EL (cell line): Measurements from ENCODE around the gene HMGN2.
A peak's percentile ranks its signal among the peaks of the same experiment; 100 is the strongest.
"Not testable (repeated sequence)": the region's sequence is repeated elsewhere in the genome, so short reads cannot be mapped to it uniquely, and the experiment has no call there.

Source experiments
- DNase-seq: peaks from one replicate; pipeline ENCODE4 v3.0.0-alpha.2; 2016

The HMGN2 gene

DNA sequence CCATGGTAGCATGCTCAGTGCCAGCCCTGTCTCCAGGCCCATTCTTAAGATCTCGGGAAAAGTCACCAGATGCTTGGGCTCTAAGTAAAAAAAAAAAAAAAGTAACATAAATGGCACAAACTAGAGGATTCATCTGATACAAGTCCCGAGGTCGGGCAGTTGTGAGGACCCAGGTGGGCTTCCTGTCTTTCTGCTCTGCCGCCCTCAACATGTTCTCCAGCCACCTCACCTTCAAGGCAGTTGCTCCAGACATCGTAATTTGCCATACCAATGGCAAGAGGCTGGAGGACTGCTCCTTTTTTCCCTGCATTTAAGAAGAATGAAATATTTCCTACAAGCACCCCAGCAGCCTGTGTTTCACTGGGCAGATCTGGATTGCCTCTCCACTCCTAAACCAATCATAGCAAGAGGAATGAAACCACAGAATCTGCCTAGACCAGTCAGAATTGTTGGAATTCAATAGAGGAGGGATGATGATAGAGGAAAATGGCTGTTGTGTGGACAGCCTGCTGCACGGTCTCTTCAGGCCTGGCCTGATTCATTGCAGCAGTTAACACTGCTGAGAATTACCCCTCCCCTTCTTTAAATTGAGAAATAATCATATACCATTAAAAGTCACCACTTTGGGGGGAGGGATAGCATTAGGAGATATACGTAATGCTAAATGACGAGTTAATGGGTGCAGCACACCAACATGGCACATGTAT, 5.4 kb downstream of the HMGN2 start:
- peak; percentile 54 for DNase-seq

DNA sequence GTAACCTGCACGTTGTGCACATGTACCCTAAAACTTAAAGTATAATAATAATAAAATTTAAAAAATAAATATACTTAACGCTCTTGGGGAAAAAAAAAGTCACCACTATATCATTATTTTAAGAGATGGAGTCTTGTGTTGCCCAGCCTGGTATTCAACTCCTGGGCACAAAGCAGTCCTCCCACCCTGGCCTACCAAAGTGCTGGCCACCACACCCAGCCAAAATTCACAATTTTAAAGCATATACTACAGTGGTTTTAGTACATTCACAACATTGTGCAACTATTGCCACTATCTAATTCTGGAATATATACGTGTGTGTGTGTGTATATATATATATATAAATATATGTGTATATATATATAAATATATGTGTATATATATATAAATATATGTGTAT, 5.9 kb downstream of the HMGN2 start:
- DNase-seq = no peak

DNA sequence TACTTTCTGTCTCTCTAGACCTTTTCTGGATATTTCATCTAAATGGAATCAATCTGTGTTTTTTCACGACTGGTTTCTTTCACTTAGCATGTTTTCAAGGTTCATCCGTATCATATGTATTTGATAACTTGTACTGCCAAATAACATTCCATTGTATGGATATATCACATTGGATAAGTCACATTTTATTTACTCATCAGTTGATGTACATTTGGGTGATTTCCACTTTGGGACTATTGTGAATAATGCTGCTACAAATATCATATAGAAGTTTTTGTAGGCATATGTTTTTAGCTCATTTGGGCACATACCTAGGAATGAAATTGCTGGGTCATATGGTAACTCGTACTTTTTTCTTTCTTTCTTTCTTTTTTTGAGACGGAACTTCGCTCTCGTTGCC, 6.7 kb downstream of the HMGN2 start:
- DNase-seq = no peak

DNA sequence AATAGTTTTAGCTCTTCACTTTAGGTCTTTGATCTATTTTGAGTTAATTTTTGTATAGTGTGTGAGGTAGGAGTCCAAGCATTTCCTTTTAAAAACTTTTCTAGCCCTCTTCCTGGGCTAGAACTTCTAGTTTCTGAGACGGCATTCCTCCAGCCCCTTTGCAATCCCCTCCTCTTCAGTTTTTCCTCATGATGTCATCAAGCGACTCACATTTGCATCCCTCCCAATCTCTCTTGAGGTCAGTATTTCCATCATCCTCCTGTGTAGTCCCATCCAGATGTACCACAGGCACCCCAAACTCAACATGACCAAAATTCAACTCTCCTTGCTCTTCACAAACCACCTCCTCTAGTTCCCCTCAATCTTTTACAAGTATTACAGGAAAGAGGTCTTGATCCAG, 10.7 kb downstream of the HMGN2 start:
- DNase-seq = peak; percentile 71

DNA sequence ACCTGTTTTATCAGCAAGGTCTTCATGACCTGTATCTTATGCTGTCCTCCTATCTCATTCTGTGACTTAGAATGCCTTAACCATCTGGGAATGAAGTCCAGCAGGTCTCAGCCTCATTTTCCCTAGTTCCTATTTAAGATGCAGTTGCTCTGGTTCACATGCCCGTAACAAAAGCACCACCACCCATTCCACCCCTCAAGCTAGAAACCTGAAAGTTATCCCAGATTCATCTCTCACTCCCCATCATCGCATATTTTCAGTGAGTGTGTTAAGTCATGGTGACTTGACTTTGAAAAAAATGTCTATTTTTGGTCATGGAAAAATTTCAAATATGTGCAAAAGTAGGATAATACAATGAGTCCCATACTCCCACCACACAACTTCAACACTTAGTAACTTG, 11.7 kb downstream of the HMGN2 start:
- DNase-seq = peak; percentile 48

DNA sequence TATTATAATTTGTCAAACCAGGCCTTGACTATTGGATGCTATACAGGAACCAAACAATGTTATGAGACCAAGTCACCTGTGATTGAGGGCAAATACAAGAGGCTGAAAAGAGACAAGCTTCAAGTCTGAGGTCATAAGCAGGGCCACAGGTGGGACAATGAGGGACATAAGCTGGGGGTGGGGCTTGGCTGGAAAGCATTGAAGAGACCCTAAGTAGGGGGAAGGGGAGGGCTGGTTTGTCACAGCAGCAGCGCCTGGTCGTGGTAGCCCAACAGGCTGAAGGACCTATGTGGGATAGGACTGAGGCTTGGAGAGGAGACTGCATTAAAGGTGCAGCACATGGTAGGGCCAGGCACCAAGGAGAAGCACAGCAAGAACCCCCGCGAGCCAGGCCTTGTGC, 17.9 kb downstream of the HMGN2 start:
- no peak for DNase-seq

DNA sequence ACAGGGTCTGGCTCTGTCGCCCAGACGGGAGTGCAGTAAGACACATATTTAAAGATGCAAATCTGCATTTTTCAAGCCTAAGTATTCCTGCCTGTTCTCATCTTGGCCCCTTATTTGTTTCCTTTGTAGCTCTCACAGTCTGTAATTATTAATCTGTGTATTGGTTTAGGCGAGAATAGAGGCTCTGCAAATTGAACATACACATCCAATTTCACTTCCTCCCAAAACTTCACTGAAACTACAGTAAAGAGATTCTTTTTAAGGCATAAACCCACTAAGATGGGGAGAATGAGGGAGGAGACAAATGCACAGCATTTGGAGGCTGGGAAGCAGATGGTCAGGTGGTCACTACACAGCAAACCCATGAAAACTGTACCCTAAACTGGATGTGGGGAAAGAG, 21.0 kb downstream of the HMGN2 start:
- no peak for DNase-seq

DNA sequence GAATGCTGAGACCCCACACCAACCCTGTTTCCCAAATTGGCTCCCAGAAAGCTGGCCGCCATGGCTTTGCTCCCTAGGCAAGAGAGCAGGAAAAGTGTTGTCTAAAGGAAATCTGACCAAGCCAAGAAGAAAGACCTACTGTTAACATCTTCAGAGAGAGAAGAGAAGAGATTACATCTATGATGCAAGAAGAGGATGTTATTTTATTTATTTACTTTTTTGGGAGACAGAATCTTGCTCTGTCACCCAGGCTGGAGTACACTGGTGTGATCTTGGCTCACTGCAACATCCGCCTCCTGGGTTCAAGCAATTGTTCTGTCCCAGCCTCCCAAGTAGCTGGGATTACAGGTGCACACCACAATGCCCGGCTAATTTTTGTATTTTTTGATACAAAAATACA, 21.7 kb downstream of the HMGN2 start:
- no peak for DNase-seq

DNA sequence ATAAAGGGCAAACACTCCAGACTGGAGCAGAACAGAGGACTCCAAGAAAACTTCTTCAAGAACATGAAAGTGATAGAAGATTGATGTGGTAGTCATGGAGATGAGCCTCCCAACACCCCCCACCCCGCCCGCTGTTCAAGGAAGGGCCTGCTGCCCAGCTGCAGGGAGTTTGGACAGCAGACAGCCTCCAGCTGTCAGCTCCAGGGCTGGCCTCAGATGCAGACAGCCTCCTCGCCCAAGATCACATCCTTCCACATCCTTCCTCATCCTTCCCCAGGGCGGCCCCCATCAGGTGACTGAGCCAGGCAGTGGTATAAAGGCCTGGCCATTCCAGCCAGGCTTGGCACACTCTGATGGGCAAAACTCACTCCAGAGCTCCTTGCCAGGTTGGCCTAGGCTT, 24.6 kb downstream of the HMGN2 start:
- no peak for DNase-seq

DNA sequence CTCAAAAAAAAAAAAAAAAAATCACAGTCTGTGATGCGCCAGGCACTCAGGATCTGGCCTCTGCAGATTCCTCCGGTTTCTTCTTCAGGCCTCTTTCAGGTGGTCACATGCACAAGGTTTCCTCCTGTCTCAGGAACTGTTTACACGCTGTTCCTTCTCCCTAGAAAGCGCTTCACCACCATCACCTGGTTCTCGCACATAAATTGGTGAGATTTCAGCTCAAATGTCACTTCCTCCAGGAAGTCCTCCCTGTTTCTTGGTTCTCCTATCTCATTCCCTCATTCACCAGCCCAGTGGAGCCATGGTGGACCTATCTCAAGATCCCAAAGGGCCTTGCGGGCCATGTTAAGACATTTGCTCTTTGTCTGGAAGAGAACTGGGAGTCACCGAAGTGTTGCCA, 26.7 kb downstream of the HMGN2 start:
- DNase-seq = no peak

DNA sequence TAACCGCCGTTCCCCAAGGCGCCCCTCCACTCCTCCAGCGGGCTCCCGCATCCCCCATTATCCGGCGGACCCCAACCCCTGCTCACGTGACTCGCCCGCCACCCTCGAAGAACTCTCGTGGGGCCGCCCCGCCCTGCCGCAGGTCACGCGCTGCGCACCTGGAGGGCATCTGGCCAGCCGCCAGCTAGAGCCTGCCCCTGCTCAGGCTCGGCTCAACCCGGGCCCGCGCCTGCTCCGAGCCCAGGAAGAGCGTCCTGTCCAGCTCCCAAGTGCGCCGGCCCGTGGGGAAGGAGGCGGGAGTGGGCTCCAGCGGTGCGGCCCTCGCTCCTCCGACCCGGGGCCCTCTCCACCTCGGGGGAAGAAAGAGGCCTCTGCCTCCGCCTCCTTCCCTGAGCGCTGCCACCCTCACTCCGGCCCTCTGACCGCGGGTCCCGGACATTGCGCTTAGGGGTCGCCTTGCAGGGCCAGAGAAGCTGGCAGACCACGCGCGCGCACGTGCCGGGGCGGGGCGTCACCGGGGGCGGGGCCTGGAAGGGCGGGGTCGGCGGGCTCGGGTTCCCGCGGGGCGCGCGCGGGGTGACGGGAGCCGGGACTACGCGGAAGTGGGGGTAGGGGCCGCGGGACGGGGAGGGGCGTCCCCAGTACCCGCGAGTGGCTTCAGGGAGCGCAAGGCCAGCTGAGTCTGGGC, 28.4 kb downstream of the HMGN2 start:
- peak; percentile 70 for DNase-seq

DNA sequence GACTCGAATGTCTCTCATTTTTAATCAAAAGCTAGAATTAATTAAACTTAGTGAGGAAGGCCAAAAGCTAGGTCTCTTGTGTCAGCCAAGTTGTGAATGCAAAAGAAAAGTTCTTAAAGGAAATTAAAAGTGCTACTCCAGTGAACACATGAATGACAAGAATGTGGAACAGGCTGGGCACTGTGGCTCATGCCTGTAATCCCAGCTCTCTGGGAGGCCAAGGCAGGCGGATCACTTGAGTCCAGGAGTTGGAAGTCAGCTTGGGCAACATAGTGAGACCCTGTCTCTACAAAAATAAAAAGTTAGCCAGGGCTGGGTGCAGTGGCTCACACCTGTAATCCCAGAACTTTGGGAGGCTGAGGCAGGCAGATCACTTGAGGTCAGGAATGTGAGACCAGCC, 38.5 kb downstream of the HMGN2 start:
- DNase-seq = not testable (repeated sequence)

DNA sequence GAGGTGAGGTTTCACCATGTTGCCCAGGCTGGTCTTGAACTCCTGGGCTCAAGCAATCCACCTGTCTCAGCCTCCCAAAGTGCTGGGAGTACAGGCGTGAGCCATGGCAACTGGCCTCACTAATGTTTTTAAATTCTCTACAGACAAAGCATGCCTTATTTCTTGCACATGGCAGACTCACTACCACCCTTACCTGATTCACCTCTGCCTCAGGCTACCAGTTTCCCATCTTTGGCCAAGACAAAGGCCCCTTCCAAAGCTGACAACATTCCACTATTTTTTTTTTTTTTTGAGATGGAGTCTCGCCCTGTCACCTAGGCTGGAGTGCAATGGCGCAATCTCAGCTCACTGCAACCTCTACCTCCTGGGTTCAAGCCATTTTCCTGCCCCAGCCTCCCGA, 43.6 kb downstream of the HMGN2 start:
- not testable (repeated sequence) for DNase-seq

DNA sequence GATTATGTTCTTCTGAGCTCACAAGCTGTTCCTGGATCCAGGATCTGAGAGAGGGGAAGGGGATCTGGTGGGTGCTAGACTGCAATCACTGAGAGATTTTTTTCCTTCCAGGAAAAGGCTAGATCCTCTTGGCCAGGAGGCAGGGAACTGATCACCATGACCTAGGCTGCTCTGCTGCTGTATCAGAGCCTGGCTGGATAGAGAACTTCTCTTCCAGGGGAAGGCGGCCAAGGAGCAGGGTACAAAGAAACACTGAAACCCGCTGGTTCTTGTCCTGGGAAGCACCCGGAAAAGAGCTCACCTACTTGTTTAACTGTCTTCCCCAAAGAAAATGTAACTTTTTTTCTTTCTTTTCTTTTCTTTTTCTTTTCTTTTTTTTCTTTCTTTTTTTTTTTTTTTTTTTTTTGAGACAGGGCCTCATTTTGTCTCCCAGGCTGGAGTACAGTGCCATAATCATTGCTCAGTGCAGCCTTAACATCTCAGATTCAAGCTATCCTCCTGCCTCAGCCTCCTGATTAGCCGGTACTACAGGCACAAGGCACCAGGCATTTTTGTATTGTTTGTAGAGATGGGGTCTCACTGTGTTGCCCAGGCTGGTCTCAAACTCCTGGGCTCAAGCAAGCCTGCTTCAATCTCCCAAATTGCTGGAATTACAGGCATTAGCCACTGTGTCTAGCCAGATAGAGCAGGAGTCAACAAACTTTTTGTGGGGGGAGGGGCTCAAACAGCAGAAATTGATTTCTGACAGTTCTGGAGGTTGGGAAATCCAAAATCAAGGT, 44.9 kb downstream of the HMGN2 start:
- no peak for DNase-seq

DNA sequence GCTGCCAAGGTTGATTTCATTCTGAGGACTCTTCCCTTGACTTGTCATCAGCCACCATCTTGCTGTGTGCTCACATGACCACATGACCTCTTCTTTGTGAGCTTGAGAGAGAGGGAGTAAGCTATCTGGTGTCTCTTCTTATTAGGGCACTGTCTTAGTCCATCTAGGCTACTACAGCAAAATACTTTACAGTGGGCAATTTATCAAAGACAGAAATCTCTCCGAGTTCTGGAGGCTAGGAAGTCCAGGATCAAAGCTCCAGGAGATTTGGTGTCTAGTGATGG, 45.5 kb downstream of the HMGN2 start:
- no peak for DNase-seq

DNA sequence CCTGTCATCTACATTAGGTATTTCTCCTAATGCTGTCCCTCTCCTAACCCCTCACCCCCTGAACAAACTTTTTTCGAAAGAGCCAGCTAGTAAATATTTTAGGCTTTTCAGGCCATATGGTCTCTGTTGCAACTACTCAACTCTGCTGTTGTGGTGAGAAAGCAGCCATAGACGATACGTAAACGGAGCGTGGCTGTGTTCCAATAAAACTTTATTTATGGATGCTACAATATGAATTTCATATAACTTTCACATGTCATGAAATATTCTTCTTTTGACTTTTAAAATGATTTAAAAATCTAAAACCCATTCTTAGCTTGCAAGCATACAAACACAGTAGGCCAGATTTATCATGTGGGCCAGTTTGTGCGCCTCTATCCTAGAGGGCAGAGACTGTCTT, 46.1 kb downstream of the HMGN2 start:
- no peak for DNase-seq

DNA sequence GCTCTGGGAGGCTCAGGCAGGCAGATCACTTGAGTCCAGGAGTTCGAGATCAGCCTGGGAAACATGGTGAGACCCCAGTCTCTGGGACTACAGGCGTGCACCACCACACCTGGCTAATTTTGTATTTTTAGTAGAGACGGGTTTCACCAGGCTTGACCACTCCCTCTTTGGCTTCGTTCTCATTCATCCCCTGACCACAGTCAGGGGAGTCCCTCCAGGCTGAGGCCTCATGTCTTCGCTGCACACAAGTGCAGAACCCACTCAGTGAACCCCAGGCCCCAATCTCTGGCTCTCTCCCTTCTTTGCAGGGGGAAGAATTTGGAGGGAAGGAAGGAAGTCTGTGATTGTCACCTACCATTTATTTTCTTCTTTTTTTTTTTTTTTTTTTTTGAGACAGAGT, 48.1 kb downstream of the HMGN2 start:
- no peak for DNase-seq

DNA sequence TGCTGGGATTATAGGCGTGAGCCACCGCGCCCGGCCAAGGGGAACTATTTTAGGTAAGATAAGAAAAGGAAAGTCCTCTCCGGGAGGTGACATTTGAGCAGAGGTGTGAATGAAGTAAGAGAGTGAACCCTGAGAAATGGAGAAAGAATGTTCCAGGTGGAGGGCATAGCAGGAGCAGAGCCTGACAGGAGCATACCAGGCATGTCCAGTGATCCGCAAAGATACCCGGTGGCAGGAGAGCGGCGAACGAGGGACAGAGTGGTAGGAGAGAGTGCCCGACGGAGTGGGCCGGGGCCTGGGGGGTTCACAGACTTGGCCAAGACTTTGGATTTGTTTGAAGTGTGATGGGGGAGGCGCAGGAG, 49.4 kb downstream of the HMGN2 start:
- no peak for DNase-seq

DNA sequence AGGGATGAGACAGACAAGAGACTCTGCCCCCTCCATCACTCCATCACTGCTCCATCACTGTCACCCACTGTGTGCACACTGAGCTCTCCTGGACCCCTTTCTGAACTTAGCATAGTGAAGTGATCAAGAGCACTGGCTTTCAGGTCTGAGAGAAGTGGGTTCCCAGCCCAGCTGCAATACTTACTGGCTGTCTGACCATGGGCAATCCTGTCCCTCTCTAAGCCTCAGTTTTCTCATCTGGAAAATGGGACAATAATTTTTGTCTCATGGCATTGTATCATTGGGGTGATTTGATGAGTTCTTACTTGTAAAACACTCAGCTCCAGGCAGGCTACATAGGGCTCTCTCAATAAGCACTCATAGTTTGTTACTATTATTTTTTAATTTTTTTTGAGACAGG, 49.8 kb downstream of the HMGN2 start:
- no peak for DNase-seq

DNA sequence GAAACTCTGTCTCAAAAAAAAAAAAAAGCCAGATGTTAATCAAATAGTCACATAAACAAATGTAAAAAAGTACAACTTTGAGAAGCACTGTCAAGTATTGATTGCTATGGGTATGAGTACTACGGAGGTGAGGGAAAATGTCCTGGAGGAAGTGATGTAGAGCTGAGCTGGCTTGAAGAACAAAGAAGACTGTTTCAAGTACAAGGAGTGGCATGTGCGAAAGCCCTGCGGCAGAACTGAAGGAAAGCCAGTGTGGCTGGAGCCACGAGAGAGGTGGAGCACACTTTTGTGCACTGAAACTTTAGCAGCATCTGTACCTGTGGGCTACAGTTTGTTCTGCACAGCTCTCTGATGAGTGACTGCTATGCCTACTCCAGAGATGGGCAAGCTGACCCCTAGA, 51.9 kb downstream of the HMGN2 start:
- no peak for DNase-seq
